H9 (cell line): Measurements from ENCODE around the gene MRPL20. TPM values are rescaled to one million over a fixed set of nuclear protein-coding genes. Genes with fewer than 3 reads are reported as not detected.

Experiments used
- DNase-seq: peaks from one replicate; pipeline ENCODE4 v3.0.0-alpha.2; 2017
- H2AFZ ChIP-seq: one replicate; pipeline ENCODE4 v1.6.1; 2013; ENCODE audit warnings: mild to moderate bottlenecking, low read length, control low read depth, moderate library complexity
- H2AK5ac ChIP-seq: 2 replicates; pipeline ENCODE4 v1.6.1; 2013; ENCODE audit warnings: low read length, control low read depth, mixed read lengths; ENCODE audit not compliant: insufficient read length
- H2BK120ac ChIP-seq: one replicate; pipeline ENCODE4 v1.6.1; 2013; ENCODE audit warnings: low read depth, mild to moderate bottlenecking, low read length, control low read depth, inconsistent platforms; ENCODE audit not compliant: poor library complexity, severe bottlenecking
- H2BK12ac ChIP-seq: 2 replicates; pipeline ENCODE4 v1.6.1; 2013; ENCODE audit warnings: low read length, control low read depth, mixed read lengths, low read depth; ENCODE audit not compliant: insufficient read length
- H2BK15ac ChIP-seq: 2 replicates; pipeline ENCODE4 v1.6.1; 2013; ENCODE audit warnings: low read depth, low read length, control low read depth
- H2BK20ac ChIP-seq: one replicate; pipeline ENCODE4 v1.6.1; 2013; ENCODE audit warnings: low read depth, mild to moderate bottlenecking, low read length, control low read depth, inconsistent platforms; ENCODE audit not compliant: poor library complexity, severe bottlenecking
- H2BK5ac ChIP-seq: 2 replicates; pipeline ENCODE4 v1.6.1; 2013; ENCODE audit warnings: low read length, control low read depth, mixed read lengths; ENCODE audit not compliant: insufficient read length
- H3K14ac ChIP-seq: 2 replicates; pipeline ENCODE4 v1.6.1; 2013; ENCODE audit warnings: low read length, control low read depth; ENCODE audit not compliant: insufficient read depth
- H3K18ac ChIP-seq: 2 replicates; pipeline ENCODE4 v1.6.1; 2013; ENCODE audit warnings: low read depth, mild to moderate bottlenecking, mixed read lengths, low read length, control low read depth; ENCODE audit not compliant: insufficient read length
- H3K23ac ChIP-seq: 2 replicates; pipeline ENCODE4 v1.6.1; 2013; ENCODE audit warnings: low read length, control low read depth, mixed read lengths, low read depth; ENCODE audit not compliant: insufficient read length
- H3K23me2 ChIP-seq: 2 replicates; pipeline ENCODE4 v1.6.1; 2013; ENCODE audit warnings: low read depth, mild to moderate bottlenecking, mixed read lengths, low read length, control low read depth; ENCODE audit not compliant: insufficient read length, poor library complexity, severe bottlenecking
- H3K27ac ChIP-seq: 2 replicates; pipeline ENCODE4 v1.5.1; 2013; ENCODE audit warnings: low read length, control low read depth, mixed read lengths, low read depth; ENCODE audit not compliant: insufficient read length
- H3K27me3 ChIP-seq: 2 replicates; pipeline ENCODE4 v1.6.1; 2013; ENCODE audit warnings: low read length, control low read depth, inconsistent platforms; ENCODE audit not compliant: insufficient read depth
- H3K4ac ChIP-seq: 2 replicates; pipeline ENCODE4 v1.6.1; 2013; ENCODE audit warnings: low read depth, mild to moderate bottlenecking, control low read depth, inconsistent platforms, low read length, moderate library complexity
- H3K4me1 ChIP-seq: 2 replicates; pipeline ENCODE4 v1.6.1; 2013; ENCODE audit warnings: low read length, control low read depth, inconsistent platforms; ENCODE audit not compliant: insufficient read depth
- H3K4me2 ChIP-seq: 2 replicates; pipeline ENCODE4 v1.6.1; 2013; ENCODE audit warnings: low read length, control low read depth, mixed read lengths; ENCODE audit not compliant: insufficient read length, insufficient read depth
- H3K56ac ChIP-seq: 2 replicates; pipeline ENCODE4 v1.6.1; 2013; ENCODE audit warnings: low read depth, mild to moderate bottlenecking, mixed read lengths, low read length, control low read depth; ENCODE audit not compliant: insufficient read length
- H3K79me1 ChIP-seq: 2 replicates; pipeline ENCODE4 v1.6.1; 2013; ENCODE audit warnings: low read depth, mild to moderate bottlenecking, moderate library complexity, low read length, control low read depth, inconsistent platforms; ENCODE audit not compliant: insufficient read depth, poor library complexity, severe bottlenecking
- H3K79me2 ChIP-seq: 2 replicates; pipeline ENCODE4 v1.6.1; 2013; ENCODE audit warnings: low read length, control low read depth, inconsistent platforms; ENCODE audit not compliant: insufficient read depth
- H3K9ac ChIP-seq: 2 replicates; pipeline ENCODE4 v1.6.1; 2013; ENCODE audit warnings: low read length, control low read depth, mixed read lengths; ENCODE audit not compliant: insufficient read length; ENCODE audit errors: extremely low read depth
- H3K9me3 ChIP-seq: one replicate; pipeline ENCODE4 v1.6.1; 2013; ENCODE audit warnings: low read depth, low read length, inconsistent platforms; ENCODE audit not compliant: control insufficient read depth
- H3T11ph ChIP-seq: one replicate; pipeline ENCODE4 v1.6.1; 2013; ENCODE audit warnings: mild to moderate bottlenecking, low read length, control low read depth, inconsistent platforms
- H4K20me1 ChIP-seq: one replicate; pipeline ENCODE4 v1.6.1; 2013; ENCODE audit not compliant: control insufficient read depth, insufficient read length, insufficient read depth
- H4K5ac ChIP-seq: 2 replicates; pipeline ENCODE4 v1.6.1; 2013; ENCODE audit warnings: low read depth, mild to moderate bottlenecking, mixed read lengths, low read length, control low read depth; ENCODE audit not compliant: insufficient read length
- H4K8ac ChIP-seq: replicated peaks from 2 replicates; pipeline ENCODE4 v1.6.1; 2013; ENCODE audit warnings: low read length, control low read depth, mixed read lengths, low read depth; ENCODE audit not compliant: insufficient read length
- H4K91ac ChIP-seq: 2 replicates; pipeline ENCODE4 v1.6.1; 2013; ENCODE audit warnings: low read depth, mild to moderate bottlenecking, moderate library complexity, mixed read lengths, low read length, control low read depth; ENCODE audit not compliant: insufficient read length
- H3K27ac Mint-ChIP-seq, 3 experiments: 2 replicates in 2 of 3; 3 replicates in 1 of 3; pipeline ENCODE4 v1.8.0; 2020 to 2021; ENCODE audit warnings: mixed read lengths in 3 of 3, mild to moderate bottlenecking in 1 of 3, moderate library complexity in 1 of 3
- H3K27me3 Mint-ChIP-seq: 2 replicates; pipeline ENCODE4 v1.8.0; 2021; ENCODE audit warnings: low read depth, mild to moderate bottlenecking, moderate library complexity, mixed read lengths
- H3K36me3 Mint-ChIP-seq, 3 experiments: 2 replicates in 2 of 3; 3 replicates in 1 of 3; pipeline ENCODE4 v1.8.0; 2020 to 2021; ENCODE audit warnings: low read depth in 3 of 3, mixed read lengths in 3 of 3; ENCODE audit not compliant: insufficient read depth in 1 of 3
- H3K4me1 Mint-ChIP-seq, 2 experiments: 2 replicates each; pipeline ENCODE4 v1.8.0; 2020; ENCODE audit warnings: mixed read lengths in 2 of 2
- H3K4me3 Mint-ChIP-seq, 2 experiments: 2 replicates in 1 of 2; 3 replicates in 1 of 2; pipeline ENCODE4 v1.8.0; 2020 to 2021; ENCODE audit warnings: mild to moderate bottlenecking in 2 of 2, mixed read lengths in 2 of 2, moderate library complexity in 1 of 2
- H3K9me3 Mint-ChIP-seq, 2 experiments: 2 replicates in 1 of 2; 3 replicates in 1 of 2; pipeline ENCODE4 v1.8.0; 2020; ENCODE audit warnings: mild to moderate bottlenecking in 2 of 2, mixed read lengths in 2 of 2, moderate library complexity in 1 of 2
- WGBS: extraction: QIAGEN DNeasy Blood & Tissue Kit; methylation state at CpG from one replicate; pipeline ENCODE4 v1.1.7; 2013; ENCODE audit warnings: missing lambda C conversion rate, low lambda C conversion rate, mixed read lengths; ENCODE audit not compliant: insufficient read length; ENCODE audit errors: extremely low coverage; 5-methylcytosine and 5-hydroxymethylcytosine counted together
- total RNA-seq: library from RNA; stranded (reverse); gene quantifications from 2 replicates; pipeline ENCODE4 v1.2.1, GENCODE V29; 2021
- TF ChIP-seq, protein P1 (sequence below): fragments of 200-600 bp; sonication (generic); conservative IDR thresholded peaks from 3 replicates; pipeline ENCODE4 v1.8.0; 2021; ENCODE audit warnings: antibody characterized with exemption, mild to moderate bottlenecking

The MRPL20 gene
- total RNA-seq, 1 experiment from 2014 or later: 162 TPM

DNA sequence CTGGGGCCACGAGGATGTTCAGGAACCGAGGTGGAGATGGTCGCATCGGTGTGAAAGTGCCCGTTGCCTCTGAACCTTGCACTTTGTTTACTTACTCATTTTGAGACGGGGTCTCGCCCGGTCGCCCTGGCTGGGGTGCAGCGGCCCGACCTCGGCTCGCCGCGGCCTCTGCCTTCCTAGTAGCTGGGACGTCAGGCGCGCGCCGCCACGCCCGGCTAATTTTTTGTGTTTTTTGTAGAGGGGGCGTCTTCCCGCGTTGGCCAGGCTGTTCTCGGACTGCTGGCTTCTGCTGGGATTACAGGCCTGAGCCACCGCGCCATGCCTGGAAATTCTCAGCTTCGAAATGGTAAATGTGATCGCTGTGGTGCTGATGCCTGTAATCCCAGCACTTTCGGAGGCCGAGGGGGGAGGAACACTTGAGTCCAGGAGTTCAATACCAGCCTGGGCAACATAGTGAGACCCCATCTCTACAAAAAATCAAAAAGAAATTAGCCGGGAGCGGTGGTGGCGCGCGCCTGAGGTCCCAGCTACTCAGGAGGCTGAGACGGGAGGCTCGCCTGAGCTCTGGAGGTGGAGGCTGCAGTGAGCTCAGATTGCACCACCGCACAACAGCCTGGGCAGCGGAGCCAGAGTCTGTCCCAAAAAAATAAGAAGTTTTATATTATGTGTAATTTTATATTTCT lies 684 bp upstream of the MRPL20 start:
- H4K20me1 ChIP-seq: no peaks in the 10 kb centered on the region
- peaks cover 11% of the 10 kb centered on the region for H3K23me2 ChIP-seq
- H3K27me3 ChIP-seq: no peaks in the 10 kb centered on the region
- Mint-ChIP-seq H3K36me3 (peaks cover 35 to 69% (median 58%) of the 10 kb centered on the region in 3 experiments), H3K27me3 (peaks cover 2% of the 10 kb centered on the region), H3K27ac (peak overlapping the region; percentile 83 to 100 (median 96); a peak in 6 of 7 replicates), H3K9me3 (peaks cover 6 to 12% of the 10 kb centered on the region in 2 experiments; a peak in 4 of 5 replicates), H3K4me1 (peaks cover 26 to 43% of the 10 kb centered on the region in 2 experiments), H3K4me3 (peak overlapping the region; percentile 92 to 95)
- H3K79me2 ChIP-seq: peaks cover 10% of the 10 kb centered on the region; the same call in 1 of the 2 replicates
- H4K5ac ChIP-seq: no peak overlapping the region
- DNase-seq: no peak
- H2BK5ac ChIP-seq: no peak overlapping the region
- no peak overlapping the region for H2BK120ac ChIP-seq
- peaks cover 2% of the 10 kb centered on the region for H3K79me1 ChIP-seq
- no peak overlapping the region for H4K8ac ChIP-seq
- no peak overlapping the region for H3T11ph ChIP-seq
- no peak overlapping the region for H4K91ac ChIP-seq
- H3K27ac ChIP-seq: no peak overlapping the region
- H2AFZ ChIP-seq: no peak overlapping the region
- whole genome bisulfite sequencing: no CpG with 5 or more reads among the region's 41 CpGs
- TF ChIP-seq, protein P1, sequence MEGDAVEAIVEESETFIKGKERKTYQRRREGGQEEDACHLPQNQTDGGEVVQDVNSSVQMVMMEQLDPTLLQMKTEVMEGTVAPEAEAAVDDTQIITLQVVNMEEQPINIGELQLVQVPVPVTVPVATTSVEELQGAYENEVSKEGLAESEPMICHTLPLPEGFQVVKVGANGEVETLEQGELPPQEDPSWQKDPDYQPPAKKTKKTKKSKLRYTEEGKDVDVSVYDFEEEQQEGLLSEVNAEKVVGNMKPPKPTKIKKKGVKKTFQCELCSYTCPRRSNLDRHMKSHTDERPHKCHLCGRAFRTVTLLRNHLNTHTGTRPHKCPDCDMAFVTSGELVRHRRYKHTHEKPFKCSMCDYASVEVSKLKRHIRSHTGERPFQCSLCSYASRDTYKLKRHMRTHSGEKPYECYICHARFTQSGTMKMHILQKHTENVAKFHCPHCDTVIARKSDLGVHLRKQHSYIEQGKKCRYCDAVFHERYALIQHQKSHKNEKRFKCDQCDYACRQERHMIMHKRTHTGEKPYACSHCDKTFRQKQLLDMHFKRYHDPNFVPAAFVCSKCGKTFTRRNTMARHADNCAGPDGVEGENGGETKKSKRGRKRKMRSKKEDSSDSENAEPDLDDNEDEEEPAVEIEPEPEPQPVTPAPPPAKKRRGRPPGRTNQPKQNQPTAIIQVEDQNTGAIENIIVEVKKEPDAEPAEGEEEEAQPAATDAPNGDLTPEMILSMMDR: peak; percentile 9; the same call in 1 of the 3 replicates
- H2BK20ac ChIP-seq: no peak overlapping the region
- no peak overlapping the region for H3K4ac ChIP-seq
- H2BK15ac ChIP-seq: no peak overlapping the region
- peak overlapping the region; percentile 52; the same call in 1 of the 2 replicates for H3K14ac ChIP-seq
- H2BK12ac ChIP-seq: no peak overlapping the region
- H3K4me2 ChIP-seq: peak overlapping the region; percentile 69
- H3K9ac ChIP-seq: peak overlapping the region; percentile 61
- peaks cover 3% of the 10 kb centered on the region; the same call in 1 of the 2 replicates for H3K4me1 ChIP-seq
- H3K18ac ChIP-seq: peak overlapping the region; percentile 43
- no peak overlapping the region for H2AK5ac ChIP-seq
- H3K56ac ChIP-seq: no peak overlapping the region
- no peaks in the 10 kb centered on the region for H3K9me3 ChIP-seq
- H3K23ac ChIP-seq: no peak overlapping the region
